GM12891 (cell line): ENCODE data around the gene FXYD6.

Experiments
- POLR2A ChIP-seq: IDR thresholded peaks from 2 replicates; pipeline ENCODE4 v1.6.1; 2011; ENCODE audit warnings: low read depth, low read length, control low read depth
- POLR2AphosphoS5 ChIP-seq: IDR thresholded peaks from 2 replicates; pipeline ENCODE4 v1.6.1; 2011; ENCODE audit warnings: low read depth, low read length, control low read depth
- TAF1 ChIP-seq: IDR thresholded peaks from 2 replicates; pipeline ENCODE4 v1.6.1; 2011; ENCODE audit warnings: low read depth, low read length, control low read depth

DNA sequence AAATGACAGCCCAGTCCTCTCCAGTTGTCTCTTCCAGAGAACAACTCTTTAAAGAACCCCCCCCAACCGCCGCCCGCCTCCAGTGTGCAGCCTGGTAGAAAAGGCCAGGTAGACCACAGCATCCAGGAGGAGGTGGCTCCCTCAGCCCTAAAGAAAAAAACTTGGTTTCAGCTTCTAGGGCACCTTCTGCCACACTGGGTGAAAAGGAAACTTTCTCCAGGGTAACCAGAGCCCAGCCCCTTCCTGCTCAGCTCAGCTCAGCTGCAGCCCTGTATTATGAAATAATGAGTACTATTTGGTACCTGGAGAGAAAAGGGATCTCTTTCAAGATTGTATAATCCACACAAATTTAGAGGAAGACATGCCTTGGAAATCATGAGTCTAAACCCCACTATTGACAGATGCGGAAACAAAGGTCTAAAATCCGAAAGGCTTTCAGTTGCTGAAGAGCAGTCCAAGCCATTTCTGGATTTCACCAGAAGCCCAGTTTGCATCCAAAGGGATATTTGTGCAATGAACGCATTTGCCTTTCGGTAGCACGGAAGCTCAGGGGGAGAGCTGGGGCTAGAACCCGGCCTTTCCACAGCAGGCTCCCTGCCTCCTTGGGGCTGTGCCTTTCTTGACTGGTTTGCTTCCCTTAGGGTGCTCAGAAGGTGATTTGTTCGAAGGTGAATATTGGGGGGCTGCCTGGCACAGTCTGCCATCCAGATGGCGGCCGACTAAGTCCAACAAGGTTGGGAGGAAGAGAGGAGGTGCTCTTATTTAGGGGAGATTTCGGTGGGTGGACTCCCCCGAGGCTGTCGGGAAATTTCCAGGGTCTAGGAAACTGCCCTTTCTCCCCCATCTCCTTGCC is 3.3 kb downstream of the FXYD6 start:
- no peak for TF ChIP-seq TAF1
- TF ChIP-seq POLR2AphosphoS5, result no peak
- TF ChIP-seq POLR2A, result no peak
